Suprapubic skin (tissue), 4 donors: ENCODE measurements around the gene KCNA10. TPM values are rescaled to one million over a fixed set of nuclear protein-coding genes. Genes with fewer than 3 reads are reported as not detected.

Experiments used
- DNase-seq, 2 donors: peaks; one replicate each; pipeline ENCODE4 v3.0.0-alpha.2; 2019; ENCODE audit warnings: low spot score in 2 of 2
- H3K27ac ChIP-seq: fragments of 200-600 bp; sonication (generic); one replicate; pipeline ENCODE4 v1.5.1; 2019
- H3K27me3 ChIP-seq: fragments of 200-600 bp; sonication (generic); one replicate; pipeline ENCODE4 v1.5.1; 2019
- H3K36me3 ChIP-seq: fragments of 200-600 bp; sonication (generic); one replicate; pipeline ENCODE4 v1.5.1; 2019
- H3K4me1 ChIP-seq: fragments of 200-600 bp; sonication (generic); one replicate; pipeline ENCODE4 v1.5.1; 2019
- H3K4me3 ChIP-seq: fragments of 200-600 bp; sonication (generic); one replicate; pipeline ENCODE4 v1.5.1; 2019; ENCODE audit warnings: mild to moderate bottlenecking
- H3K9me3 ChIP-seq: fragments of 200-600 bp; sonication (generic); one replicate; pipeline ENCODE4 v1.5.1; 2019
- CTCF ChIP-seq, 2 donors: fragments of 200-600 bp in 1 of 2; fragments of 450-650 bp in 1 of 2; sonication (generic) in 1 of 2; IDR thresholded peaks; one replicate each; pipeline ENCODE4 v1.5.1; 2016 to 2019; ENCODE audit warnings: antibody characterized with exemption in 2 of 2, mild to moderate bottlenecking in 1 of 2, moderate library complexity in 1 of 2
- EP300 ChIP-seq: sonication (generic); formaldehyde crosslinking; IDR thresholded peaks from one replicate; pipeline ENCODE4 v1.6.1; 2017; ENCODE audit warnings: antibody characterized with exemption
- POLR2A ChIP-seq, 2 donors: fragments of 450-650 bp; IDR thresholded peaks; one replicate each; pipeline ENCODE4 v1.6.1; 2017; ENCODE audit warnings: antibody characterized with exemption in 2 of 2, mild to moderate bottlenecking in 2 of 2, moderate library complexity in 2 of 2
- POLR2AphosphoS5 ChIP-seq, 3 donors: sonication (generic); formaldehyde crosslinking; IDR thresholded peaks; one replicate each; pipeline ENCODE4 v1.6.1; 2017; ENCODE audit warnings: antibody characterized with exemption in 3 of 3
- WGBS: methylation state at CpG from one replicate; pipeline ENCODE4 v1.1.5; 2018; 5-methylcytosine and 5-hydroxymethylcytosine counted together
- total RNA-seq, 4 donors: library from RNA; depleted of rRNA; stranded (reverse); fragments of >200 nt; gene quantifications; one replicate each; pipeline ENCODE4 v1.1.0, GENCODE V29; 2016

The KCNA10 gene
- total RNA-seq, 4 donors from 2014 or later = not detected

GRCh38 chr1:110508028-110508940 is 10.7 kb downstream of the KCNA10 start:
- TF ChIP-seq POLR2A (IDR thresholded peaks at IDR 0.05) = no peak
- no peak for TF ChIP-seq POLR2AphosphoS5 (IDR thresholded peaks at IDR 0.05)
- TF ChIP-seq CTCF (IDR thresholded peaks at IDR 0.05) = no peak
- no peak for TF ChIP-seq EP300
- Histone ChIP-seq H3K27me3 (no peaks in the 10 kb centered on the region), H3K27ac (no peak overlapping the region), H3K4me1 (no peaks in the 10 kb centered on the region), H3K36me3 (no peaks in the 10 kb centered on the region), H3K4me3 (no peak overlapping the region), H3K9me3 (no peaks in the 10 kb centered on the region)
- WGBS = 66% methylated on average over 9 of the region's 14 CpGs
- DNase-seq = peak in 1 of 2 donors; percentile 71

- TF ChIP-seq POLR2A (IDR thresholded peaks at IDR 0.05) = no peak
- no peak for TF ChIP-seq CTCF (IDR thresholded peaks at IDR 0.05)
- TF ChIP-seq EP300 = no peak
- TF ChIP-seq POLR2AphosphoS5 (IDR thresholded peaks at IDR 0.05) = no peak
- no peak overlapping the region for H3K27ac ChIP-seq
- H3K4me1 ChIP-seq = no peaks in the 10 kb centered on the region
- WGBS = 94% methylated on average over 4 of the region's 4 CpGs
- no peak overlapping the region for H3K4me3 ChIP-seq
- no peaks in the 10 kb centered on the region for H3K36me3 ChIP-seq
- no peaks in the 10 kb centered on the region for H3K27me3 ChIP-seq
- H3K9me3 ChIP-seq = no peaks in the 10 kb centered on the region
- no peak for DNase-seq
Measured at GRCh38 chr1:110506541-110506940, 12.4 kb downstream of the KCNA10 start.

GRCh38 chr1:110505596-110505995 is 13.4 kb downstream of the KCNA10 start:
- Histone ChIP-seq H3K4me1 (no peaks in the 10 kb centered on the region), H3K9me3 (no peaks in the 10 kb centered on the region), H3K36me3 (no peaks in the 10 kb centered on the region), H3K27ac (no peak overlapping the region), H3K4me3 (no peak overlapping the region), H3K27me3 (no peaks in the 10 kb centered on the region)
- no peak for DNase-seq
- no peak for TF ChIP-seq POLR2AphosphoS5 (IDR thresholded peaks at IDR 0.05)
- TF ChIP-seq POLR2A (IDR thresholded peaks at IDR 0.05) = no peak
- no peak for TF ChIP-seq CTCF (IDR thresholded peaks at IDR 0.05)
- no peak for TF ChIP-seq EP300
- WGBS = 37% methylated on average over 3 of the region's 3 CpGs

GRCh38 chr1:110504226-110504625 is 14.7 kb downstream of the KCNA10 start:
- 63% methylated on average over 3 of the region's 7 CpGs for WGBS

More at GRCh38 chr1:110504226-110504625, 14.7 kb downstream of the KCNA10 start:
- Histone ChIP-seq H3K27ac (no peak overlapping the region), H3K27me3 (no peaks in the 10 kb centered on the region), H3K9me3 (no peaks in the 10 kb centered on the region), H3K4me3 (no peak overlapping the region), H3K36me3 (no peaks in the 10 kb centered on the region), H3K4me1 (no peaks in the 10 kb centered on the region)
- TF ChIP-seq CTCF (IDR thresholded peaks at IDR 0.05) (no peak), POLR2A (IDR thresholded peaks at IDR 0.05) (no peak), POLR2AphosphoS5 (IDR thresholded peaks at IDR 0.05) (no peak), EP300 (no peak)
- no peak for DNase-seq
